Omental fat pad (tissue), 4 donors: ENCODE results near the gene PPA2. TPM values are rescaled to one million over a fixed set of nuclear protein-coding genes. Genes with fewer than 3 reads are reported as not detected.
"Not testable (repeated sequence)": the region's sequence is repeated elsewhere in the genome, so short reads cannot be mapped to it uniquely, and the experiment has no call there.

Source experiments
- ATAC-seq: fragments of 150-250 bp; one replicate; pipeline ENCODE4 v1.9.1; 2016; ENCODE audit warnings: mild to moderate bottlenecking, moderate library complexity; ENCODE audit not compliant: low FRiP score
- DNase-seq: peaks from one replicate; pipeline ENCODE4 v3.0.0-alpha.2; 2019; ENCODE audit warnings: low spot score
- CTCF ChIP-seq, 3 donors: fragments of 450-650 bp; IDR thresholded peaks; one replicate each; pipeline ENCODE4 v1.5.1; 2016 to 2017; ENCODE audit warnings: antibody characterized with exemption in 3 of 3, mild to moderate bottlenecking in 3 of 3, moderate library complexity in 2 of 3
- total RNA-seq, 4 donors: library from RNA; depleted of rRNA; stranded (reverse); fragments of >200 nt; gene quantifications; one replicate each; pipeline ENCODE4 v1.1.0, GENCODE V29; 2016

PPA2 gene
- total RNA-seq, 4 donors from 2014 or later: 35.9 to 82.9 (median 61.9) TPM

DNA sequence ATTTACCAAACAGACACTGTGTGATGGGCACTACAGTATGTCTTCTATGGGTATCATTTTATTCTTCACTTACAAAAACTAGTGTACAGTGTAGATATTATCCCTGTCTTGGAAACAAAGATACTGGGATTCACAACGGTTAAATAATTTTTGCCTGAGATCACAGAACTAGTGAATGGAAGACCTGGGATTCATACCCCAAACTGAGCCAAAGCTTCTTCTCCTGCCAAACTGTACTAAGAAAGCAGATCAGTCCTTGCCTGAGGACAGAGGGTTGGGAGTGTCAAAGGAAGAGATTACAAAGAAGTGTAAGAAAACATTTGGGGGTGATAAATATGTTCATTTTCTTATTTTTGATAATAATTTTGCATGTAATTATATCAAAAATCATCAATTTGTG lies 43.1 kb downstream of the PPA2 start:
- ATAC-seq: no peak
- TF ChIP-seq CTCF (IDR thresholded peaks at IDR 0.05): no peak
- DNase-seq: no peak

GRCh38 chr4:105426187-105426897 lies 47.5 kb downstream of the PPA2 start:
- no peak for TF ChIP-seq CTCF (IDR thresholded peaks at IDR 0.05)
- no peak for DNase-seq
- ATAC-seq: no peak

GRCh38 chr4:105422207-105422920 lies 51.5 kb downstream of the PPA2 start:
- ATAC-seq (no peak), DNase-seq (no peak)
- TF ChIP-seq CTCF (IDR thresholded peaks at IDR 0.05): no peak

DNA sequence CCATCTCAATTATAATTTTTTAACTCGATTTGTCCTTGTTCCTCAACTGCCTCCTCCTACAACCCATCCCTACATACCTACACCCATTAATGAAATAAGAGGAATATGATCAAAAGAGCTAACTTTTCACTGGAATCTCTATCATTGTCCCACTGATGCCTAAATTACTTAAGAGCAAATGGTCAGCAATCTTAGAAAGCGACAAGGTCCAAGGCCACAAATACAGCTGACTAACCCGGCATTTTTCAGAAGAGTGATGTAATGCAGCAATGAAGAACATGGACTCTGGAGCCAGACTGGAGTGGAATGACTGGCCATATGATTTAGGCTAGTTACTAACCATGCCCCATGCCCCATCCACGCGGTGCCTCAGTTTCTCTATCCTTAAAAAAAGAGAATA lies 56.2 kb downstream of the PPA2 start:
- TF ChIP-seq CTCF (IDR thresholded peaks at IDR 0.05): no peak
- ATAC-seq (no peak), DNase-seq (no peak)

DNA sequence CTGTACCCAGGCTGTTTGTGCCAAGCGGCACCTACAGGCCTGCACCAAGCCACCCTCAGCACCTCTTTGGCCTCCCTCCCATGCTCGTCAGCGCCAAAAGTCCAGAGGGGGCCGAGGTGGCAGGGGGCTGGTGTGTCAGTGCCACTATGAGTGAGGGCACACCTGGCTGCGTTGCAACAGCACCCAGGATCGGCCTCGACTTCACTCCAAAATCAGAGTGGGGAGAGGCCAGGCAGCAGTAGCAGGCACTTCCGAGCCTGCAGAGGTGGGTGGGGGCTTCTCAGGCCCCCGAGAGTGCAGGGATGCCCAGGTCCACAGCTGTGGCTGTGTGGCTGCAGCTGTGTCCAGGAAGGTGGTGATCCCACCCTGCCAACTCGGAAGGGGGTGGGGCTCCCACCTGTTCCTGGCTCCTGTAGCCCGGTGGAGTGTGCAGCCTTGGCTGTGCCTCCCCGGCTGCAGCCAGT lies 58.5 kb downstream of the PPA2 start:
- DNase-seq (no peak), ATAC-seq (no peak)
- TF ChIP-seq CTCF (IDR thresholded peaks at IDR 0.05): no peak

GRCh38 chr4:105414316-105414715 lies 59.5 kb downstream of the PPA2 start:
- ATAC-seq (no peak), DNase-seq (no peak)
- no peak for TF ChIP-seq CTCF (IDR thresholded peaks at IDR 0.05)

- DNase-seq, ATAC-seq: not testable (repeated sequence)
Observed at GRCh38 chr4:105409135-105409534, 64.7 kb downstream of the PPA2 start.
